Stimulated activated CD4-positive, alpha-beta T cell treated with anti-CD3 and anti-CD28 coated beads, Interleukin-1b, Interleukin-23, amount 100 ng/mL, for 1 hour (primary cell): Measurements from ENCODE around the gene UBA6.
"Not testable (repeated sequence)": the region's sequence is repeated elsewhere in the genome, so short reads cannot be mapped to it uniquely, and the experiment has no call there.

Experiments
- DNase-seq, 2 donors: peaks; one replicate each; pipeline ENCODE4 v3.0.0-alpha.2; 2020; ENCODE audit warnings: low read depth in 2 of 2

UBA6 gene

GRCh38 chr4:67660418-67660817 is 40.5 kb downstream of the UBA6 start:
- DNase-seq = no peak

GRCh38 chr4:67659065-67659464 is 41.9 kb downstream of the UBA6 start:
- no peak for DNase-seq

- no peak for DNase-seq
These were observed 42.7 kb downstream of the UBA6 start for GRCh38 chr4:67658302-67658701.

- DNase-seq = no peak
These were observed 49.4 kb downstream of the UBA6 start for GRCh38 chr4:67651536-67651935.

GRCh38 chr4:67638136-67638535 is 62.8 kb downstream of the UBA6 start:
- no peak for DNase-seq

- not testable (repeated sequence) for DNase-seq
These were observed 64.0 kb downstream of the UBA6 start for GRCh38 chr4:67636978-67637377.

- no peak for DNase-seq
These were observed 65.6 kb downstream of the UBA6 start for GRCh38 chr4:67635331-67635730.

- DNase-seq = no peak
These were observed 66.2 kb downstream of the UBA6 start for GRCh38 chr4:67634741-67635140.

- DNase-seq = no peak
These were observed 68.5 kb downstream of the UBA6 start for GRCh38 chr4:67632492-67632891.

GRCh38 chr4:67624939-67625338 is 76.0 kb downstream of the UBA6 start:
- no peak for DNase-seq

GRCh38 chr4:67616478-67616877 is 84.5 kb downstream of the UBA6 start:
- DNase-seq = no peak

GRCh38 chr4:67615119-67615518 is 85.8 kb downstream of the UBA6 start:
- DNase-seq = no peak

- DNase-seq = no peak
These were observed 86.8 kb downstream of the UBA6 start for GRCh38 chr4:67614186-67614585.

GRCh38 chr4:67608027-67608426 is 92.9 kb downstream of the UBA6 start:
- no peak for DNase-seq

- no peak for DNase-seq
These were observed 96.2 kb downstream of the UBA6 start for GRCh38 chr4:67604749-67605148.

- no peak for DNase-seq
These were observed 97.0 kb downstream of the UBA6 start for GRCh38 chr4:67604029-67604381.

- no peak for DNase-seq
These were observed 97.5 kb downstream of the UBA6 start for GRCh38 chr4:67603310-67604028.

- DNase-seq = no peak
These were observed 107.2 kb downstream of the UBA6 start for GRCh38 chr4:67593741-67594175.

- DNase-seq = no peak
These were observed 113.8 kb downstream of the UBA6 start for GRCh38 chr4:67587156-67587555.

GRCh38 chr4:67584496-67584895 is 116.5 kb downstream of the UBA6 start:
- no peak for DNase-seq

- no peak for DNase-seq
These were observed 119.0 kb downstream of the UBA6 start for GRCh38 chr4:67581913-67582312.

GRCh38 chr4:67581208-67581857 is 119.6 kb downstream of the UBA6 start:
- DNase-seq = no peak

- DNase-seq = no peak
These were observed 120.4 kb downstream of the UBA6 start for GRCh38 chr4:67580577-67580976.

- no peak for DNase-seq
These were observed 124.4 kb downstream of the UBA6 start for GRCh38 chr4:67576538-67576937.
